GM13977 (cell line): ENCODE data around the gene NDRG3.

Source experiments
- DNase-seq: peaks from one replicate; pipeline ENCODE4 v3.0.0; 2012; ENCODE audit warnings: low spot score
- in situ Hi-C: fragments of 300-500 bp; cut with MboI; formaldehyde crosslinking; loops from one replicate; pipeline ENCODE4 v1.12.0; 2022; ENCODE audit warnings: low sequenced_read_pairs, low pct_unique_long_range_greater_than_20kb, mixed read lengths, inconsistent platforms; ENCODE audit not compliant: unreplicated experiment
- TF ChIP-seq, protein P1 (sequence below): IDR thresholded peaks from 2 replicates; pipeline ENCODE4 v1.5.1; 2012; ENCODE audit warnings: mild to moderate bottlenecking, control low read depth; ENCODE audit not compliant: insufficient read depth; ENCODE audit errors: extremely low read depth, missing control alignments

The NDRG3 gene

DNA sequence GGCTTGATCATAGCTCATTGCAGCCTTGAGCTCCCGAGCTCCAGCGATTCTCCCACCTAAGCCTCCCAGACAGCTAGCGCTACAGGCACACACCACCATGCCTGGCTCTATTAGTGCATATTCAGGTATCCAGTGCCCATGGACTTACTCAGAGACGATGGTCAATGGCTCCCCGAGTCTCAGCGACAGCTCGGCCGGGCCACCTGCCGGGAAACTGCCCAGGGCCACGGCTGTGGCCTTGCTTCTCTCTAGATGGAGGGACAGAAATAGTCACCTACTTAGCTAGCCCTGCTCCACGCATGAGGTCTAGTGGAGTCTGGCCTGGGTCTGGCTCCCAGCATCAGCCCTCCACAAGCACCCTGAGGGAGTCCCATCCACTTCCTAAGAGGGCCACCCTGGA is 111.5 kb downstream of the NDRG3 start:
- TF ChIP-seq, protein P1, sequence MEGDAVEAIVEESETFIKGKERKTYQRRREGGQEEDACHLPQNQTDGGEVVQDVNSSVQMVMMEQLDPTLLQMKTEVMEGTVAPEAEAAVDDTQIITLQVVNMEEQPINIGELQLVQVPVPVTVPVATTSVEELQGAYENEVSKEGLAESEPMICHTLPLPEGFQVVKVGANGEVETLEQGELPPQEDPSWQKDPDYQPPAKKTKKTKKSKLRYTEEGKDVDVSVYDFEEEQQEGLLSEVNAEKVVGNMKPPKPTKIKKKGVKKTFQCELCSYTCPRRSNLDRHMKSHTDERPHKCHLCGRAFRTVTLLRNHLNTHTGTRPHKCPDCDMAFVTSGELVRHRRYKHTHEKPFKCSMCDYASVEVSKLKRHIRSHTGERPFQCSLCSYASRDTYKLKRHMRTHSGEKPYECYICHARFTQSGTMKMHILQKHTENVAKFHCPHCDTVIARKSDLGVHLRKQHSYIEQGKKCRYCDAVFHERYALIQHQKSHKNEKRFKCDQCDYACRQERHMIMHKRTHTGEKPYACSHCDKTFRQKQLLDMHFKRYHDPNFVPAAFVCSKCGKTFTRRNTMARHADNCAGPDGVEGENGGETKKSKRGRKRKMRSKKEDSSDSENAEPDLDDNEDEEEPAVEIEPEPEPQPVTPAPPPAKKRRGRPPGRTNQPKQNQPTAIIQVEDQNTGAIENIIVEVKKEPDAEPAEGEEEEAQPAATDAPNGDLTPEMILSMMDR: no peak
- in situ Hi-C loops: no loop called here
- no peak for DNase-seq

GRCh38 chr20:36633285-36633772 is 112.6 kb downstream of the NDRG3 start:
- in situ Hi-C loops: no loop called here
- TF ChIP-seq, protein P1: no peak
- DNase-seq: no peak

DNA sequence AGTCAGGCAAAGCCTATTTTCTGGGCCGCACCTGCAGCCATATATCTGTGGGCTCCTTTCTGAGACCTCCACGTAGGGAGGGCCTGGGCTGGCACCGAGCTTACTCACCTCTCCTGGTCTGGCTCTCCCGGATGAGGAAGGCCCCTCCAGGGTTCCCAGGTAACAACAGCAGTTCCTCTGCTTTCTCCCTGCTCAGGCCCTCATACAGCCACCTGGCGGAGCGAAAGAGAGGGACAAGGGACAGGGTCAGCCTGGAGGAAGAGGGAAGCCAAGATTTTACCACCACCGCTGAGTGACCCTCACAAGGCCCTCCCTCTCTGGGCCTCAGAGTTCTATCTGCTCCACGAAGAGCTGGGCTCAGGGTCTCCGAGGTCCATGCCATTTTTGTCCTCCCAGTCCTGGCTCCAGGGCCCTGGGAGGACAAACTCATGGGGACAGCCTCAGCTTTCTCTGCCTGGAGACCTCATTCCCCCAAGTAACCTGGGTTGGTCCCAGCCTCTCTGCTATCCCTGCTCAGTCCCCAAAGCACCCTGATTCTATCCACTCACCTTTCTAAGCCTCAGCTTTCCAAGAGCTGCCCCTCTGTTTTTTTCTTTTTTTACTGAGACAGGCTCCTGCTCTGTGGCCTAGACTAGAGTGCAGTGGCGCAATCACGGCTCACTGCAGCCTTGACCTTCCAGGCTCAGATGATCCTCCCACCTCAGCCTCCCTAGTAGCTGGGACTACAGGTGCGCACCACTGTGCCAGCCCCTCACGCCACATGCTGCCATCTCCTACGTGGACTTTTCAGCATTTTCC is 113.2 kb downstream of the NDRG3 start:
- no peak for DNase-seq
- in situ Hi-C loops: no loop called here
- TF ChIP-seq, protein P1: no peak

GRCh38 chr20:36632147-36632486 is 113.8 kb downstream of the NDRG3 start:
- TF ChIP-seq, protein P1: no peak
- no peak for DNase-seq
- in situ Hi-C loops: no loop called here

GRCh38 chr20:36631646-36632045 is 114.2 kb downstream of the NDRG3 start:
- no peak for DNase-seq
- in situ Hi-C loops: no loop called here
- TF ChIP-seq, protein P1: no peak

- TF ChIP-seq, protein P1: no peak
- peak; percentile 56 for DNase-seq
These were observed 115.9 kb downstream of the NDRG3 start for GRCh38 chr20:36629719-36630681.

More at GRCh38 chr20:36629719-36630681, 115.9 kb downstream of the NDRG3 start:
- in situ Hi-C loops: no loop called here
